H1 (cell line): ENCODE results near the gene NME8. TPM values are rescaled to one million over a fixed set of nuclear protein-coding genes. Genes with fewer than 3 reads are reported as not detected.

Experiments
- CTCF ChIA-PET: fragments of 300-600 bp; sonication (Branson Sonifier 250); formaldehyde crosslinking; loops from one replicate; lab custom pipeline; 2021; ENCODE audit not compliant: partially characterized antibody; lab: Charles Lee
- POLR2A ChIA-PET: fragments of 300-600 bp; sonication (Branson Sonifier 250); formaldehyde crosslinking; loops from one replicate; lab custom pipeline; 2021; ENCODE audit warnings: inconsistent platforms; ENCODE audit not compliant: partially characterized antibody; lab: Charles Lee
- DNase-seq, 2 experiments: peaks; one replicate each; pipeline versions ENCODE4 v3.0.0 to v3.0.0-alpha.2; 2010 to 2022; ENCODE audit warnings: low spot score in 2 of 2, low read depth in 1 of 2, mixed read lengths in 1 of 2
- FAIRE-seq: peaks from 2 replicates; lab custom pipeline; 2011; peaks lifted over from hg19 to GRCh38; lab: Jason Lieb, UNC
- H2AFZ ChIP-seq: 2 replicates; pipeline ENCODE4 v1.8.1; 2012; ENCODE audit warnings: low read length, inconsistent platforms
- H2AK5ac ChIP-seq: 2 replicates; pipeline ENCODE4 v1.6.1; 2013; ENCODE audit warnings: low read depth, low read length
- H2BK120ac ChIP-seq: replicated peaks from 2 replicates; pipeline ENCODE3; 2013; ENCODE audit warnings: low read depth, low read length, inconsistent platforms
- H2BK12ac ChIP-seq: 2 replicates; pipeline ENCODE4 v1.6.1; 2013; ENCODE audit warnings: low read depth, low read length
- H2BK15ac ChIP-seq: 2 replicates; pipeline ENCODE4 v1.6.1; 2013; ENCODE audit warnings: low read length
- H2BK20ac ChIP-seq: 2 replicates; pipeline ENCODE4 v1.6.1; 2013; ENCODE audit warnings: low read length
- H2BK5ac ChIP-seq: 2 replicates; pipeline ENCODE4 v1.6.1; 2013; ENCODE audit warnings: low read depth, low read length
- H3K14ac ChIP-seq: 2 replicates; pipeline ENCODE4 v1.6.1; 2013; ENCODE audit warnings: inconsistent platforms; ENCODE audit not compliant: insufficient read length
- H3K18ac ChIP-seq: 2 replicates; pipeline ENCODE4 v1.6.1; 2013; ENCODE audit warnings: low read length; ENCODE audit errors: extremely low read depth
- H3K23ac ChIP-seq: 2 replicates; pipeline ENCODE4 v1.6.1; 2013; ENCODE audit warnings: inconsistent platforms; ENCODE audit not compliant: insufficient read length
- H3K23me2 ChIP-seq: 2 replicates; pipeline ENCODE4 v1.6.1; 2013; ENCODE audit warnings: low read depth, low read length
- H3K27ac ChIP-seq: 2 replicates; pipeline ENCODE4 v1.6.1; 2011; ENCODE audit warnings: low read depth, low read length, inconsistent platforms
- H3K27me3 ChIP-seq, 4 experiments: replicated peaks in 1 of 4; 1 replicate in 1 of 4; 2 replicates in 3 of 4; pipeline versions ENCODE4 v1.6.1 to v1.8.1; 2011 to 2013; ENCODE audit warnings: low read length in 3 of 4, mild to moderate bottlenecking in 3 of 4, inconsistent platforms in 2 of 4, mixed read lengths in 2 of 4, moderate library complexity in 1 of 4; ENCODE audit not compliant: control insufficient read depth in 3 of 4, insufficient read depth in 3 of 4; ENCODE audit errors: extremely low read depth in 1 of 4
- H3K36me3 ChIP-seq, 4 experiments: 2 replicates each; pipeline versions ENCODE4 v1.6.1 to v1.8.1; 2011 to 2013; ENCODE audit warnings: mild to moderate bottlenecking in 4 of 4, low read length in 3 of 4, moderate library complexity in 2 of 4, control low read depth in 1 of 4, inconsistent platforms in 1 of 4; ENCODE audit not compliant: insufficient read depth in 4 of 4, control insufficient read depth in 2 of 4
- H3K4ac ChIP-seq: replicated peaks from 2 replicates; pipeline ENCODE3; 2013; ENCODE audit warnings: low read length, low read depth, mixed read lengths, inconsistent platforms; ENCODE audit not compliant: insufficient read length
- H3K4me1 ChIP-seq, 4 experiments: replicated peaks in 1 of 4; 1 replicate in 1 of 4; 2 replicates in 3 of 4; pipeline versions ENCODE4 v1.6.1 to v1.8.1; 2011 to 2013; ENCODE audit warnings: low read length in 3 of 4, inconsistent platforms in 2 of 4, mixed read lengths in 1 of 4; ENCODE audit not compliant: insufficient read depth in 4 of 4, control insufficient read depth in 3 of 4
- H3K4me2 ChIP-seq, 2 experiments: 2 replicates each; pipeline versions ENCODE4 v1.6.1 to v1.8.1; 2011 to 2013; ENCODE audit warnings: low read depth in 2 of 2, low read length in 2 of 2, control low read depth in 1 of 2, inconsistent platforms in 1 of 2, mild to moderate bottlenecking in 1 of 2; ENCODE audit not compliant: insufficient read depth in 1 of 2
- H3K4me3 ChIP-seq, 4 experiments: fragments of 200-600, 300-600 bp in 1 of 4; sonication (generic), shearing (Covaris generic), sonication (Bioruptor Twin) in 1 of 4; 2 replicates each; pipeline versions ENCODE4 v1.5.1 to v1.8.1; 2011 to 2016; ENCODE audit warnings: low read length in 4 of 4, low read depth in 3 of 4, control low read depth in 2 of 4, inconsistent platforms in 2 of 4, mild to moderate bottlenecking in 2 of 4, mixed read lengths in 1 of 4, moderate library complexity in 1 of 4; ENCODE audit not compliant: insufficient read depth in 2 of 4; ENCODE audit errors: extremely low read depth in 1 of 4
- H3K56ac ChIP-seq: replicated peaks from 2 replicates; pipeline ENCODE3; 2013; ENCODE audit warnings: low read depth, mild to moderate bottlenecking, mixed read lengths, low read length, inconsistent platforms; ENCODE audit not compliant: insufficient read length
- H3K79me1 ChIP-seq: 2 replicates; pipeline ENCODE4 v1.6.1; 2013; ENCODE audit warnings: low read depth, low read length, control low read depth
- H3K79me2 ChIP-seq, 2 experiments: 2 replicates each; pipeline versions ENCODE4 v1.6.1 to v1.8.1; 2012 to 2013; ENCODE audit warnings: low read length in 2 of 2, mild to moderate bottlenecking in 2 of 2, inconsistent platforms in 1 of 2; ENCODE audit not compliant: insufficient read depth in 2 of 2, control insufficient read depth in 1 of 2
- H3K9ac ChIP-seq, 4 experiments: replicated peaks in 1 of 4; 1 replicate in 1 of 4; 2 replicates in 3 of 4; pipeline versions ENCODE4 v1.6.1 to v1.8.1; 2011 to 2013; ENCODE audit warnings: low read depth in 3 of 4, low read length in 3 of 4, control low read depth in 2 of 4, mild to moderate bottlenecking in 2 of 4, moderate library complexity in 2 of 4, inconsistent platforms in 1 of 4; ENCODE audit errors: extremely low read depth in 1 of 4
- H3K9me3 ChIP-seq, 2 experiments: 2 replicates each; pipeline versions ENCODE4 v1.6.1 to v1.8.1; 2012 to 2013; ENCODE audit warnings: mild to moderate bottlenecking in 2 of 2, moderate library complexity in 2 of 2, control low read depth in 1 of 2, inconsistent platforms in 1 of 2, low read depth in 1 of 2, low read length in 1 of 2, mixed read lengths in 1 of 2; ENCODE audit not compliant: insufficient read depth in 2 of 2
- H4K20me1 ChIP-seq, 2 experiments: replicated peaks in 1 of 2; 2 replicates each; pipeline versions ENCODE3 to v1.8.1; 2011 to 2013; ENCODE audit warnings: inconsistent platforms in 2 of 2, low read length in 2 of 2, mild to moderate bottlenecking in 1 of 2; ENCODE audit not compliant: insufficient read depth in 2 of 2, control insufficient read depth in 1 of 2
- H4K5ac ChIP-seq: 2 replicates; pipeline ENCODE4 v1.6.1; 2013; ENCODE audit warnings: low read length, low read depth, mixed read lengths, inconsistent platforms; ENCODE audit not compliant: insufficient read length
- H4K8ac ChIP-seq: 2 replicates; pipeline ENCODE4 v1.8.0; 2013; ENCODE audit warnings: mild to moderate bottlenecking, moderate library complexity, low read length, inconsistent platforms; ENCODE audit not compliant: insufficient read depth; ENCODE audit errors: extremely low read depth
- H4K91ac ChIP-seq: replicated peaks from 2 replicates; pipeline ENCODE3; 2013; ENCODE audit warnings: low read length, mixed read lengths, inconsistent platforms; ENCODE audit not compliant: insufficient read length
- BACH1 ChIP-seq: IDR thresholded peaks from 2 replicates; pipeline ENCODE4 v1.6.1; 2012; ENCODE audit warnings: low read length, improper control_type of control experiment
- BRCA1 ChIP-seq: IDR thresholded peaks from 2 replicates; pipeline ENCODE4 v1.6.1; 2012; ENCODE audit warnings: low read depth, low read length, improper control_type of control experiment
- CTBP2 ChIP-seq: IDR thresholded peaks from 2 replicates; pipeline ENCODE4 v1.7.0; 2011; ENCODE audit warnings: borderline replicate concordance, mild to moderate bottlenecking, moderate library complexity, mixed read lengths, low read length; ENCODE audit not compliant: insufficient read depth, insufficient read length
- EGR1 ChIP-seq: IDR thresholded peaks from 2 replicates; pipeline ENCODE4 v1.6.1; 2011; ENCODE audit warnings: low read depth, low read length, borderline replicate concordance
- FOSL1 ChIP-seq: IDR thresholded peaks from 2 replicates; pipeline ENCODE4 v1.6.1; 2011; ENCODE audit warnings: mild to moderate bottlenecking, low read depth, low read length, moderate library complexity; ENCODE audit not compliant: insufficient read depth
- MAFK ChIP-seq: IDR thresholded peaks from 2 replicates; pipeline ENCODE4 v1.6.1; 2012; ENCODE audit warnings: low read depth, mild to moderate bottlenecking, improper control_type of control experiment, low read length
- RBBP5 ChIP-seq: IDR thresholded peaks from 2 replicates; pipeline ENCODE4 v1.7.1; 2012; ENCODE audit warnings: low read depth, mild to moderate bottlenecking, inconsistent platforms, low read length, moderate library complexity, borderline replicate concordance
- RFX5 ChIP-seq: IDR thresholded peaks from 2 replicates; pipeline ENCODE4 v1.6.1; 2011; ENCODE audit warnings: low read depth, low read length, improper control_type of control experiment, borderline replicate concordance
- RNF2 ChIP-seq: fragments of 200-900, 300-1000 bp; sonication (generic); IDR thresholded peaks from 2 replicates; pipeline ENCODE4 v1.7.1; 2016; ENCODE audit warnings: borderline replicate concordance, low read depth, mild to moderate bottlenecking, antibody characterized with exemption, low read length; ENCODE audit not compliant: poor library complexity, severe bottlenecking; ENCODE audit errors: missing control alignments
- SIN3A ChIP-seq, 2 experiments: IDR thresholded peaks in 1 of 2; conservative IDR thresholded peaks in 1 of 2; 2 replicates each; pipeline ENCODE4 v1.6.1; 2011 to 2012; ENCODE audit warnings: low read length in 2 of 2, improper control_type of control experiment in 1 of 2, low read depth in 1 of 2, mild to moderate bottlenecking in 1 of 2
- SIX5 ChIP-seq: IDR thresholded peaks from 2 replicates; pipeline ENCODE4 v1.6.1; 2011; ENCODE audit warnings: mild to moderate bottlenecking, low read depth, low read length
- SP1 ChIP-seq: IDR thresholded peaks from 2 replicates; pipeline ENCODE4 v1.6.1; 2011; ENCODE audit warnings: low read depth, low read length
- SRF ChIP-seq: IDR thresholded peaks from 2 replicates; pipeline ENCODE4 v1.6.1; 2011; ENCODE audit warnings: mild to moderate bottlenecking, low read depth, low read length, moderate library complexity
- TCF12 ChIP-seq: IDR thresholded peaks from 2 replicates; pipeline ENCODE4 v1.6.1; 2011; ENCODE audit warnings: low read depth, mild to moderate bottlenecking, low read length
- WGBS, 2 experiments: shearing (Covaris generic) in 1 of 2; methylation state at CpG; one replicate each; pipeline versions ENCODE4 v1.1.6 to v1.1.7; 2013 to 2015; ENCODE audit warnings: low lambda C conversion rate in 2 of 2, mixed read lengths in 2 of 2, inconsistent platforms in 1 of 2, low coverage in 1 of 2, missing lambda C conversion rate in 1 of 2; ENCODE audit not compliant: insufficient replicate concordance in 2 of 2, insufficient coverage in 1 of 2, insufficient read length in 1 of 2; ENCODE audit errors: extremely low coverage in 1 of 2, missing lambda C conversion rate in 1 of 2; 5-methylcytosine and 5-hydroxymethylcytosine counted together
- polyA plus RNA-seq, 7 experiments: library from polyadenylated mRNA; depleted of rRNA in 3 of 7; stranded (reverse) in 5 of 7; unstranded in 2 of 7; fragments of >200 nt in 5 of 7; fragments of 200-250 nt in 2 of 7; gene quantifications; 1 replicate in 5 of 7; 2 replicates in 1 of 7; 4 replicates in 1 of 7; pipeline versions ENCODE4 v1.2.1 to v1.2.3, GENCODE V29; 2011 to 2013; ENCODE audit warnings: missing spikeins in 2 of 7, mixed read lengths in 2 of 7
- total RNA-seq: library from RNA; stranded (reverse); fragmentation: NEBNext Ultra II Directional; extraction: Animal tissue kit (Norgen Biotek cat#: 25700); gene quantifications from 2 replicates; pipeline ENCODE4 v1.2.1, GENCODE V29; 2021

Gene NME8
- total and polyA plus RNA-seq, 2 of the 8 experiments (the other 6 are each of a cell fraction or from before 2014, with no cell fraction given): 0.22 to 0.44 TPM

- no peak overlapping the region for H2BK120ac ChIP-seq
- DNase-seq (no peak), FAIRE-seq (no peak)
- TF ChIP-seq TCF12: no peak
- no peak for TF ChIP-seq FOSL1
- no peak for TF ChIP-seq BRCA1
- TF ChIP-seq RFX5: no peak
- TF ChIP-seq EGR1: no peak
- no peak for TF ChIP-seq CTBP2
- no peak for TF ChIP-seq SIX5
- no peak for TF ChIP-seq BACH1
- TF ChIP-seq RNF2: no peak
- no peak for TF ChIP-seq SIN3A (conservative IDR thresholded peaks at IDR 0.05 in 1 of 2, IDR thresholded peaks at IDR 0.05 in 1 of 2; ENCODE audit: low read depth in 1 of 2, low read length in 2 of 2)
- no peak for TF ChIP-seq SRF
- no peak for TF ChIP-seq MAFK
- no peak for TF ChIP-seq RBBP5
- no peak for TF ChIP-seq SP1
- no peaks in the 10 kb centered on the region for H3K79me1 ChIP-seq
- no peaks in the 10 kb centered on the region for H3K23me2 ChIP-seq
- no peak overlapping the region for H2AFZ ChIP-seq
- no peaks in the 10 kb centered on the region for H3K79me2 ChIP-seq
- no peak overlapping the region for H3K56ac ChIP-seq
- no peaks in the 10 kb centered on the region for H3K27me3 ChIP-seq
- no peak overlapping the region for H3K4me3 ChIP-seq
- no peak overlapping the region for H2BK5ac ChIP-seq
- H2BK20ac ChIP-seq: no peak overlapping the region
- H4K91ac ChIP-seq: no peak overlapping the region
- H2AK5ac ChIP-seq: no peak overlapping the region
- CTCF ChIA-PET: interaction anchor here (1.5 to 1.8 kb wide), 2 partner anchors 9 to 21 kb away, joined by 6 read pairs; no protein-coding TSS in a partner anchor
- H3K36me3 ChIP-seq: no peaks in the 10 kb centered on the region; a peak in 1 of 8 replicates
- H3K27ac ChIP-seq: no peak overlapping the region
- H3K4ac ChIP-seq: no peak overlapping the region
- no peaks in the 10 kb centered on the region for H4K20me1 ChIP-seq
- POLR2A ChIA-PET: no interaction called here
- H3K4me2 ChIP-seq: no peak overlapping the region
- no peak overlapping the region for H3K14ac ChIP-seq
- H3K9me3 ChIP-seq: peaks cover 0 to 8% of the 10 kb centered on the region in 2 experiments; a peak in 1 of 4 replicates
- no peak overlapping the region for H3K23ac ChIP-seq
- no peaks in the 10 kb centered on the region for H3K4me1 ChIP-seq
- H3K18ac ChIP-seq: no peak overlapping the region
- no peak overlapping the region for H2BK12ac ChIP-seq
- H3K9ac ChIP-seq: no peak overlapping the region
- WGBS, 2 experiments: 97% methylated on average over 2 of the region's 3 CpGs; no CpG with 5 or more reads in 1 of the 2 experiments
- no peak overlapping the region for H2BK15ac ChIP-seq
- no peak overlapping the region for H4K5ac ChIP-seq
- no peak overlapping the region for H4K8ac ChIP-seq
Measured at GRCh38 chr7:37825038-37825437, 23.4 kb upstream of the NME8 start.
